Endothelial cell of umbilical vein (primary cell): ENCODE data around the gene ZSWIM7. TPM values are rescaled to one million over a fixed set of nuclear protein-coding genes. Genes with fewer than 3 reads are reported as not detected.
A peak's percentile ranks its signal among the peaks of the same experiment; 100 is the strongest.

Experiments
- BruUV-seq: library from RNA; stranded (reverse); fragments of 400-500 nt; replicated peaks from 2 replicates; lab custom pipeline; 2021; lab: Mats Ljungman, UMichigan
- CTCF ChIA-PET: fragments of 300-600, 350-600 bp; sonication (Branson Sonifier 250); formaldehyde crosslinking; loops from one replicate; lab custom pipeline; 2021; ENCODE audit warnings: antibody characterized with exemption, inconsistent platforms; lab: Charles Lee
- POLR2A ChIA-PET: fragments of 300-600, 350-600 bp; sonication (Branson Sonifier 250); formaldehyde crosslinking; loops from one replicate; lab custom pipeline; 2021; ENCODE audit warnings: antibody characterized with exemption, inconsistent platforms; lab: Charles Lee
- DNase-seq: peaks from one replicate; pipeline ENCODE4 v3.0.0-alpha.2; 2011; ENCODE audit warnings: low read depth, low spot score
- FAIRE-seq: peaks from 2 replicates; lab custom pipeline; 2011; peaks lifted over from hg19 to GRCh38; lab: Jason Lieb, UNC
- H2AFZ ChIP-seq: 2 replicates; pipeline ENCODE4 v1.6.0; 2012; ENCODE audit warnings: low read depth, low read length, control low read depth, inconsistent platforms
- H3K27ac ChIP-seq: 2 replicates; pipeline ENCODE4 v1.5.1; 2011; ENCODE audit warnings: low read depth, mild to moderate bottlenecking, control low read depth, low read length, moderate library complexity; ENCODE audit not compliant: insufficient read depth
- H3K27me3 ChIP-seq, 2 experiments: 2 replicates each; pipeline versions ENCODE4 v1.6.0 to v1.6.1; 2011; ENCODE audit warnings: low read length in 2 of 2, mixed read lengths in 1 of 2; ENCODE audit not compliant: control insufficient read depth in 2 of 2, insufficient read depth in 2 of 2
- H3K36me3 ChIP-seq, 2 experiments: 2 replicates in 1 of 2; 3 replicates in 1 of 2; pipeline ENCODE4 v1.5.1; 2011; ENCODE audit warnings: low read length in 2 of 2, mild to moderate bottlenecking in 1 of 2, moderate library complexity in 1 of 2; ENCODE audit not compliant: control insufficient read depth in 2 of 2, insufficient read depth in 2 of 2; ENCODE audit errors: extremely low read depth in 1 of 2
- H3K4me1 ChIP-seq: 3 replicates; pipeline ENCODE4 v1.5.1; 2011; ENCODE audit warnings: mild to moderate bottlenecking, low read length; ENCODE audit not compliant: control insufficient read depth, insufficient read depth; ENCODE audit errors: extremely low read depth
- H3K4me2 ChIP-seq: 2 replicates; pipeline ENCODE4 v1.6.1; 2011; ENCODE audit warnings: low read length, control low read depth, mixed read lengths; ENCODE audit not compliant: insufficient read depth
- H3K4me3 ChIP-seq, 3 experiments: fragments of 200-600 bp in 1 of 3; sonication (generic), shearing (Covaris generic) in 1 of 3; replicated peaks in 1 of 3; 2 replicates each; pipeline ENCODE4 v1.5.1; 2011 to 2016; ENCODE audit warnings: control low read depth in 3 of 3, low read length in 3 of 3, mild to moderate bottlenecking in 2 of 3, inconsistent platforms in 1 of 3, low read depth in 1 of 3, moderate library complexity in 1 of 3; ENCODE audit not compliant: insufficient read depth in 1 of 3
- H3K79me2 ChIP-seq: 2 replicates; pipeline ENCODE4 v1.6.0; 2012; ENCODE audit warnings: low read length, inconsistent platforms; ENCODE audit not compliant: control insufficient read depth, insufficient read depth
- H3K9ac ChIP-seq: replicated peaks from 2 replicates; pipeline ENCODE3; 2011; ENCODE audit warnings: low read length, control low read depth; ENCODE audit not compliant: insufficient read depth; ENCODE audit errors: extremely low read depth
- H3K9me1 ChIP-seq: replicated peaks from 3 replicates; pipeline ENCODE4 v1.6.0; 2011; ENCODE audit warnings: mild to moderate bottlenecking, low read length; ENCODE audit not compliant: control insufficient read depth, insufficient read depth; ENCODE audit errors: extremely low read depth
- H3K9me3 ChIP-seq: replicated peaks from 2 replicates; pipeline ENCODE4 v1.5.1; 2012; ENCODE audit warnings: low read length, inconsistent platforms; ENCODE audit not compliant: control insufficient read depth, insufficient read depth
- H4K20me1 ChIP-seq: replicated peaks from 2 replicates; pipeline ENCODE3; 2011; ENCODE audit warnings: mild to moderate bottlenecking, low read length; ENCODE audit not compliant: control insufficient read depth, insufficient read depth; ENCODE audit errors: extremely low read depth
- CTCF ChIP-seq, 2 donors: IDR thresholded peaks; 1 replicate in 1 of 2; 2 replicates in 1 of 2; pipeline ENCODE4 v1.5.1; 2011; ENCODE audit warnings: low read length in 2 of 2, mild to moderate bottlenecking in 2 of 2, moderate library complexity in 2 of 2, control low read depth in 1 of 2, inconsistent platforms in 1 of 2, low read depth in 1 of 2; ENCODE audit not compliant: insufficient read depth in 1 of 2; ENCODE audit errors: extremely low read depth in 1 of 2
- EZH2 ChIP-seq: IDR thresholded peaks from 2 replicates; pipeline ENCODE4 v1.6.1; 2012; ENCODE audit warnings: borderline replicate concordance, low read depth, mild to moderate bottlenecking, moderate library complexity, low read length, inconsistent platforms; ENCODE audit not compliant: severe bottlenecking
- FOS ChIP-seq: IDR thresholded peaks from 2 replicates; pipeline ENCODE4 v1.6.1; 2011; ENCODE audit warnings: mild to moderate bottlenecking, low read length, moderate library complexity, borderline replicate concordance; ENCODE audit not compliant: insufficient read depth
- GATA2 ChIP-seq: IDR thresholded peaks from 2 replicates; pipeline ENCODE4 v1.7.0; 2011; ENCODE audit warnings: low read depth, mild to moderate bottlenecking, moderate library complexity, mixed read lengths, low read length; ENCODE audit not compliant: insufficient read length, insufficient read depth
- JUN ChIP-seq: IDR thresholded peaks from 2 replicates; pipeline ENCODE4 v1.6.1; 2011; ENCODE audit warnings: borderline replicate concordance, low read depth; ENCODE audit not compliant: insufficient read length, insufficient read depth
- MYC ChIP-seq: IDR thresholded peaks from one replicate; pipeline ENCODE4 v1.6.1; 2011; ENCODE audit warnings: mild to moderate bottlenecking, low read depth, low read length
- POLR2A ChIP-seq: IDR thresholded peaks from 2 replicates; pipeline ENCODE4 v1.6.1; 2012; ENCODE audit warnings: low read depth, mild to moderate bottlenecking, control low read depth, low read length
- POLR2AphosphoS5 ChIP-seq: IDR thresholded peaks from 2 replicates; pipeline ENCODE4 v1.6.1; 2012; ENCODE audit warnings: low read depth, mild to moderate bottlenecking, control low read depth, low read length, moderate library complexity; ENCODE audit not compliant: insufficient read depth
- dilution Hi-C: fragments of 300-500 bp; cut with MboI; formaldehyde crosslinking; loops from one replicate; pipeline ENCODE4 v1.15.0; 2019; ENCODE audit warnings: low sequenced_read_pairs; ENCODE audit not compliant: extremely low pct_ligation_motif_present
- intact Hi-C: fragments of 100-400 bp; cut with micrococcal nuclease; formaldehyde crosslinking; loops from one replicate; pipeline ENCODE4 v1.10.0; 2022
- polyA plus RNA-seq, 4 experiments: library from polyadenylated mRNA; depleted of rRNA in 3 of 4; stranded (reverse) in 3 of 4; unstranded in 1 of 4; fragments of >200 nt; gene quantifications; 2 replicates each; pipeline versions ENCODE4 v1.2.1 to v1.2.3, GENCODE V29; 2011 to 2012; ENCODE audit warnings: missing spikeins in 1 of 4
- total RNA-seq: library from RNA; stranded (reverse); gene quantifications from 2 replicates; pipeline ENCODE4 v1.2.3, GENCODE V29; 2021
- TF ChIP-seq, protein P1 (sequence below): IDR thresholded peaks from 2 replicates; pipeline ENCODE4 v1.6.1; 2011; ENCODE audit not compliant: insufficient read depth, insufficient read length

ZSWIM7 gene
- total and polyA plus RNA-seq, 2 donors (not counting 3 experiments of a cell fraction or from before 2014, with no cell fraction given): 18.0 to 33.8 TPM

DNA sequence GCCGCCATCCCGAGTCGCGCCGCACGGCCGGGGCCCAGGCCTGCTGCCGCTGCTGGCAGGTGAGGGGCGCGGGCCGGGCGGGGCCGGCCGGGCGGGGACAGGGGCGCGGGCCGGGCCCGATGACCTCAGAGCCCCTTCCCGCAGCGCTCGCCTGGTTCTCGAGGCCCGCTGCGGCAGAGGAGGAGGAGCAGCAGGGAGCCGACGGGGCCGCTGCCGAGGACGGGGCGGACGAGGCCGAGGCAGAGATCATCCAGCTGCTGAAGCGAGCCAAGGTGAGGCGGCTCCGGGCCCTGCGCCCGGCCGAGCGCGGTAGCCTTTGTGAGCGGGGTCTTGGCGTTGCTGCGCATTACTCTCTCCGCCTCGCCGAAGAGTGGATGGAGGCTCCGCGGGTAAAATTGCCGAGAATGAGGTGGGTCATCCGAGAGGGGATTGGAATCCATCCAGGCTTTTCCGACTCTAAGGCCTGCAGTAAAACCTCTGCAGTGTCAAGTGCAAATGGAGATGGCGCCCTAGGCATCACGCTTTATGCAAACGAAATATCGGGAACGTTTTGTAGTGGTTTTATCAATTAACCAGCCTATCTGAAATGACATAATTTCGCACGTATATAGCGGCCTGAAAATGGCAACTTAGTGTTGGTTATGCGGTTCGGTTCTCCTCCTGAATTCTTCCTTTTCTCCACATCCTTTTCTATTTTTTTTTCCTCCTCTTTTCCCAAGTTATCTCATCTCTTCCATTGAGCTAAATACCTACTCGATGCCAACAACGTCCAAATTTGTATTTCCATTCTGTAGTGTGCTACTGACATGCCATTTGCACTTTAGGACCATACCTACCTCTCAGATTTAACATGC is 697 bp upstream of the ZSWIM7 start:
- peaks cover 20% of the 10 kb centered on the region for H3K4me1 ChIP-seq
- no peaks in the 10 kb centered on the region for H3K9me3 ChIP-seq
- H3K4me2 ChIP-seq: peak overlapping the region; percentile 99
- TF ChIP-seq MYC: no peak
- no peak for TF ChIP-seq CTCF (IDR thresholded peaks at IDR 0.05; ENCODE audit: extremely low read depth in 1 of 2, insufficient read depth in 1 of 2, low read depth in 1 of 2, low read length in 2 of 2)
- no peak for TF ChIP-seq POLR2A
- no peak for TF ChIP-seq GATA2
- no peak for TF ChIP-seq JUN
- TF ChIP-seq, protein P1, sequence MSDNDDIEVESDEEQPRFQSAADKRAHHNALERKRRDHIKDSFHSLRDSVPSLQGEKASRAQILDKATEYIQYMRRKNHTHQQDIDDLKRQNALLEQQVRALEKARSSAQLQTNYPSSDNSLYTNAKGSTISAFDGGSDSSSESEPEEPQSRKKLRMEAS: no peak
- no peak for TF ChIP-seq EZH2
- no peak for TF ChIP-seq FOS
- TF ChIP-seq POLR2AphosphoS5: no peak
- intact Hi-C loops: loop anchor here (2.0 kb wide), 2 partner anchors 41 to 743 kb away; no protein-coding TSS in a partner anchor
- H3K36me3 ChIP-seq: peaks cover 12 to 25% of the 10 kb centered on the region in 2 experiments
- peaks cover 37% of the 10 kb centered on the region for H3K79me2 ChIP-seq
- H3K27ac ChIP-seq: peak overlapping the region; percentile 90
- no peak for FAIRE-seq
- dilution Hi-C loops: no loop called here
- peak overlapping the region; percentile 91 for H3K9ac ChIP-seq
- ChIA-PET CTCF (interaction anchor here (0.9 to 6.8 kb wide), 12 partner anchors 13 to 498 kb away, joined by 3 to 133 read pairs (median 3); partner anchors contain the start of gene ADORA2B), POLR2A (interaction anchor here (1.0 to 1.2 kb wide), 4 partner anchors 11 to 55 kb away, joined by 3 to 7 read pairs (median 3); partner anchors contain the start of gene ADORA2B)
- H4K20me1 ChIP-seq: no peaks in the 10 kb centered on the region
- no peaks in the 10 kb centered on the region for H3K27me3 ChIP-seq
- peak overlapping the region; percentile 50 to 96 (median 82) for H3K4me3 ChIP-seq
- no peak overlapping the region for H2AFZ ChIP-seq
- no TSS peak for BruUV-seq
- H3K9me1 ChIP-seq: no peaks in the 10 kb centered on the region
- peak; percentile 45 for DNase-seq
